ENCODE measurements around the gene IQGAP1.

GRCh38 chr15:90386221-90386620 is 1.8 kb upstream of the IQGAP1 start:
- TF ChIP-seq, protein P1, sequence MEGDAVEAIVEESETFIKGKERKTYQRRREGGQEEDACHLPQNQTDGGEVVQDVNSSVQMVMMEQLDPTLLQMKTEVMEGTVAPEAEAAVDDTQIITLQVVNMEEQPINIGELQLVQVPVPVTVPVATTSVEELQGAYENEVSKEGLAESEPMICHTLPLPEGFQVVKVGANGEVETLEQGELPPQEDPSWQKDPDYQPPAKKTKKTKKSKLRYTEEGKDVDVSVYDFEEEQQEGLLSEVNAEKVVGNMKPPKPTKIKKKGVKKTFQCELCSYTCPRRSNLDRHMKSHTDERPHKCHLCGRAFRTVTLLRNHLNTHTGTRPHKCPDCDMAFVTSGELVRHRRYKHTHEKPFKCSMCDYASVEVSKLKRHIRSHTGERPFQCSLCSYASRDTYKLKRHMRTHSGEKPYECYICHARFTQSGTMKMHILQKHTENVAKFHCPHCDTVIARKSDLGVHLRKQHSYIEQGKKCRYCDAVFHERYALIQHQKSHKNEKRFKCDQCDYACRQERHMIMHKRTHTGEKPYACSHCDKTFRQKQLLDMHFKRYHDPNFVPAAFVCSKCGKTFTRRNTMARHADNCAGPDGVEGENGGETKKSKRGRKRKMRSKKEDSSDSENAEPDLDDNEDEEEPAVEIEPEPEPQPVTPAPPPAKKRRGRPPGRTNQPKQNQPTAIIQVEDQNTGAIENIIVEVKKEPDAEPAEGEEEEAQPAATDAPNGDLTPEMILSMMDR (IDR thresholded peaks at IDR 0.05; ENCODE audit: poor library complexity): no peak
- TF ChIP-seq EZH2 (IDR thresholded peaks at IDR 0.05; ENCODE audit: borderline replicate concordance): no peak

Data from hepatocyte (in vitro differentiated cells).